Activated CD8-positive, alpha-beta memory T cell treated with anti-CD3 and anti-CD28 coated beads for 24 hours (primary cell): ENCODE results near the gene OS9.
"Not testable (repeated sequence)": the region's sequence is repeated elsewhere in the genome, so short reads cannot be mapped to it uniquely, and the experiment has no call there.

Experiments used
- DNase-seq: peaks from one replicate; pipeline ENCODE4 v3.0.0-alpha.2; 2020

Gene OS9

DNA sequence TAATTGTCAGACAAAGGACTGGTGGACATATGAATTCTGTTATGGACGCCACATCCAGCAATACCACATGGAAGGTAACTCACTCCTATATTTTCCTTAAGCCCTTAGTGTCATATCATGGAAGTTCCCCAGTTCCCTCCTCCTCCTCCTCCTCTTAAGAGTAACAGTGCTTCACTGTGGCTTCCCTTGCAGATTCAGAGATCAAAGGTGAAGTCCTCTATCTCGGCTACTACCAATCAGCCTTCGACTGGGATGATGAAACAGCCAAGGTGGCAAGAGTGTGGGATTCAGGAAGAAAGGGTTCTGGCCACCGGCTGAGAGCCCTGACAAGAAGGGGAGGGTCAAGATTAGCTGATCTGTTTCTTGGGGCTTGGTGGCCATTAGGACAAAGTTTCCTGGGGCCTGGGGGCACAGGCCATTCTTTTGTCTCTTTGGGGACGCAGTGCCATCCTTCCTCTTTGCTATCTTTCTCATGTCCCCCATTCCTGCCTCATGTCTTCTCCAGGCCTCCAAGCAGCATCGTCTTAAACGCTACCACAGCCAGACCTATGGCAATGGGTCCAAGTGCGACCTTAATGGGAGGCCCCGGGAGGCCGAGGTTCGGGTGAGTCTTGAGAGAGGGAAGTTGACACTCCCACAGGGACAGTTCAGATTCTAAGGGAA lies 2.0 kb downstream of the OS9 start:
- DNase-seq: no peak

DNA sequence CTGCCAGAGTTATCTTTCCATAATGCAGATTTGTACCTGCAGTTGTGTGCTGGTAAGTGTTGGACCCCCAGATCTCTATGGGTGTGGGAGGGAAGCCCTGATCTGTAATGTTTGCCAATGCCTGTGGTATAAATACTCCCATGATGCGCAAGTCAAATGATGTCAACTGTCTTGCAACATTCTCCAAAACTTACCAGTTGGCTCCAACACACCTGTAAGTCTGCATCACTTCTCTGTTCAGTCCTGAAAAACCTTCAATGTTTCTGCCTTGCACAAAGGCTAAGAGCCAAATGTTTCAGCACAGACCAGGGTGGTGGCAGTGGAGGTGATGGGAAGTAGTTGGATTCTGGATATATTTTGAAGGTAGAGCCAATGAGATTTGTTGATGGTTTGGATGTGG lies 3.1 kb downstream of the OS9 start:
- DNase-seq: no peak

DNA sequence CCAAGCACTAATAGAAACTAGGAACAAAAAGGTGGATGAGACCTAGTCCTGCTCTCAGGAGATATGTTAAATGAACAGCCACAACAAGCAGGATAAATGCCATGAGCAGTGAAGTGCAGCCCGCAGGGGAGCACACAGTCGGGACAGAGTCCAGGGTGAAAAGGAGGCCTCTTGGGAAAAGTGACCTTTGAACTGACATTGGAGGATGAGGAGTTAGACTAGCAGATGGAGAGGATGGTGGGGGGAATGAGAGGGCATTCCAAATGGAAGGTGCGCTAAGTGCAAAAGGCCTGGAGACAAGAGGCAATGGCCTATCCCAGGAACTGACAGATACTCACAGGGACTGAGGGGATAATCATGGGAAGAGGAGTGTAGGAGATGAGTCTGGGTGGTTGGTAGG lies 4.5 kb downstream of the OS9 start:
- DNase-seq: no peak

DNA sequence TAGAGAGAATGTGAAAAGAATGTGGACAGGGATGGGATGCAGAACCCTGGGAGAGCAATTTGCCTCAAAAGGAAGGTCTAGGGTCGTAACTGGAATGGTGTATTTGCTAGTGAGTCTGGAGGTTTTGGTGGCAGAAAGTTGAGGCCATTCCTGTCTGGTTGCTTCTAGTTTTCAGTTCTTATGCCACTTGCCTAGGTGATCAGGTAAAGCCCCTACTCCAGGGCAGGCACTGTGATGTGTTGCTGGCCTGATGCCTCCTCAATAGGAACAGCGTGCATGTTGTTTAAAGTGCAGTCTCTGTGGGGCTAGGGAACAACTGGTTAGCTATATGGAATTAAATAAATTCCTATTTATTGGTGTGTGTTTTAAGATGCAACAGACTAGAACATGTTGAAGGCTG lies 6.4 kb downstream of the OS9 start:
- DNase-seq: no peak

DNA sequence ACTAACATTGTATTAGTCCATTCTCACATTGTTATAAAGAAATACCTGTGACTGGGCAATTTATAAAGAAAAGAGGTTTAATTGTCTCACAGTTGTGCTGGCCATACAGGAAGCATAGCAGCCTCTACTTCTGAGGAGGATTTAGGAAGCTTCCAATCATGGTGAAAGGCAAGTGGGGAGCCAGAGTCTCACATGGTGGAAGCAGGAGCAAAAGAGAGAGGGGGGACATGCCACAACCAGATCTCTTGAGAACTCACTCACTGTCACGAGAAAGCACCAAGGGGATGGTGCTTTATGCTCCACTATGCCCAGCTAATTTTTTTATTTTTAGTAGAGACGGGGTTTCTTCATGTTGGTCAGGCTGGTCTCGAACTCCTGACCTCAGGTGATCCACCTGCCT lies 13.3 kb downstream of the OS9 start:
- no peak for DNase-seq

DNA sequence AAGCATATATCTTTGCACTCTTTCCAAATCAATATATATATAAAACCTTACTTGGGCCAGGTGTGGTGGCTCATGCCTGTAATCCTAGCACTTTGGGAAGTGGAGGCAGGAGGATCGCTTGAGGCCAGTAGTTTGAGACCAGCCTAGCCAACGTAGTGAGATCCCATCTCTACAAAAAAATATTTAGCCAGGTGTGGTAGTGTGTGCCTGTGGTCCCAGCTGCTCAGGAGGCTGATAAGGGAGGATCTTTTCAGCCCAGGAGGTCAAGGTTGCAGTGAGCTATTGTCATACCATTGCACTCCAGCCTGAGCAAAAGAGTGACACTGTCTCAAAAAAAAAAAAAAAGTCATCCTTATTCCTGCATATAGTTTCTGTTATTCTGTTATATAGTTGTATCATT lies 14.4 kb downstream of the OS9 start:
- no peak for DNase-seq

DNA sequence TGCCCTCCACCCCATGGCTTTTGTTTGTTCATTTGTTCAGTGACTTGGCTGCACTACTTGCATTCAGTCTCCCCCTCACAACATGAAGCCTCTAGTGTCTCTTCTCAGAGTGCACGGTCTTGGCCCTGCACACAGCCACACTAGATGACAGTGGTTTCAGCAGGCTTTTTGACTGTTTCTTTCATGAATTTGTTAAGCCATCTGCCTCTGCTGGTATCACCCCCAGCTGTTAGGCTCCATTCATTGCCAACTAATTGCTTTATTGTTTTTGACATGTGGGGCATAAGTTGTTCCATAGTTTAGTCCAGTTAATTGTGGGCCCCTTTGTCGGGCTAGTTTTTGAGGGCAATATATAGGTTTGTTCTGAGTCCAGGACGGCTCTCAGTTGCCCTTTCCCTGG lies 18.8 kb downstream of the OS9 start:
- DNase-seq: no peak

DNA sequence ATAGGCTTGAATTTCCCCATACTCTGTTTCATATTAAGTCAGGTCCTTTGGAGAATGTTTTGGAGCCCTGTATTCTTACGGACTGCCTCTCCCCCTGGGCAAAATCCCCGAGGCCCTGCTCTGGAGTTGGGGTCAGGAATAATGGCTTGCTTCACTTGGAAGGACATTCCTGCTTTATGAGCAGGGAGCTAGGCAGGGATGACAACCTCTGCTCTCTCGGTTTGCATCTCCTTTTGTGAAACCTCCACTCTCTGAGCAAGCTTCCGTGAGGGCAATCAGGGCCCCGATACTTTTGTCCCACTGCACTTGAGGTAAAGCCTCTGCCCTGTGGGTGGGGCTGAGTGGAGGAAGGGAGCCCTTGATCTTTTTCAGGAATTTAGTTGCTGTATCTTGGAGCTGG lies 19.3 kb downstream of the OS9 start:
- DNase-seq: no peak

DNA sequence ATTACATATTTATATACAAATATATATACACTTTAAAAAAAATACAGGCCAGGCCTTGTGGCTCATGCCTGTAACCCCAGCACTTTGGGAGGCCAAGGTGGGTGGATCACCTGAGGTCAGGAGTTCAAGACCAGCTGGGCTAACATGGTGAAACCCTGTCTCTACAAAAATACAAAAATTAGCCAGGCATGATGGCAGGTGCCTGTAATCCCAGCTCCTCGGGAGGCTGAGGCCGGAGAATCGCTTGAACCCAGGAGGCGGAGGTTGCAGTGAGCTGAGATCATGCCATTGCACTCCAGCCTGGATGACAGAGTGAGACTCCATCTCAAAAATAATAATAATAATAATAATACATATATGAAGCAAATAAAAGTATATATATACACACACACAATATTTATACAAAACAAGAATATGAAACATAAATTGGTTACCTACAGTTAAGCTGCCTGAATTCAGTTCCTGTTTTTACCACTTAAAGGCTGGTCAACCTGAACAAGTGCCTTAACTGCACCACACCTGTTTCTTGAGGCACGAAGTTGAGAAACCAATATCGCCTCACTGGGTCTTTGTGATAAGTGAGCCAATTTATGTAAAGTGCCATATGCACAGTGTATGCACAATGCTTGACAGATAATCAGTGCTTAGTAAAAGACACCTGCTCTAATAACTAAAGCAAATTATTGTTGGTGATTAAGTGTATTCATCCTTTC lies 21.3 kb downstream of the OS9 start:
- not testable (repeated sequence) for DNase-seq

DNA sequence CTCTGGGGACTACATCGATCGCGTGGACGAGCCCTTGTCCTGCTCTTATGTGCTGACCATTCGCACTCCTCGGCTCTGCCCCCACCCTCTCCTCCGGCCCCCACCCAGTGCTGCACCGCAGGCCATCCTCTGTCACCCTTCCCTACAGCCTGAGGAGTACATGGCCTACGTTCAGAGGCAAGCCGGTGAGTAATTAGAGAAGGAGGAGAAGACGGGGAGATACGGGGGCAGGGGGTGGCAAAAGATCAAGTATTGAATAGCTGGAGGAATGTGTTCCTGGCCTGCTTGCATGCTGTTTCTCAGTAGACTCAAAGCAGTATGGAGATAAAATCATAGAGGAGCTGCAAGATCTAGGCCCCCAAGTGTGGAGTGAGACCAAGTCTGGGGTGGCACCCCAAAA lies 21.9 kb downstream of the OS9 start:
- no peak for DNase-seq

DNA sequence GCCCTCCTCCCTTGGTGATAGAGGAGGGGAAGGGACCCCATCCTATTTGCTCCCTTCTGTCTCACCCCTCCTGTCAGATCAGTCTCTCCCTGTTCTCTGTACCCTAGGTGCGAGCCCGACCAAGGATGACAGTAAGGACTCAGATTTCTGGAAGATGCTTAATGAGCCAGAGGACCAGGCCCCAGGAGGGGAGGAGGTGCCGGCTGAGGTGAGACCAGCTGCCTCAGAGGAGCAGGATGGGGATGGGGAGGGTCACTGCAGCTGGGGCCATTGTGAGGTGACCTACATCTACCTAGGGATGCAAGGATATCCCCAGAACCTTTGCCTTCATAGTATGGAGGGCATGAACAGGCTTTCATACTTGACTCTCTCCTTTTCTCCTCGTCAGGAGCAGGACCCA lies 22.4 kb downstream of the OS9 start:
- DNase-seq: no peak

DNA sequence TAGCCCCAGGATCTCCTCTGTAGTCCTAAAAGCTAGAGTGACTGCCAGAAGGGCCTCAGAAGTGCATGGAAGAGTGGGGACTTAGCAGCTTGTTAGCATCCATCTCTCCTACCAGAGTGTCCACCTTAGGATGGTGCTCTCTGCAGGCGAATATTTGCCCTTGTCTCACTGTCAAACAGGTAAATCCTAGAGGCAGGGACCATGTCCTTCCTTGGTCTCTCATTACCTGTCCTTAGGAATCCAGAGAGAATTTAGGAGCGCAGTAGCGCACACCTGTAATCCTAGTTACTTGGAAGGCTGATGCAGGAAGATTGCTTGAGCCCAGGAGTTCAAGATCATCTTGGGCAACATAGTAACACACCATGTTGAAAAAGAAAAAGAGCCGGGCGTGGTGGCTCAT lies 23.2 kb downstream of the OS9 start:
- no peak for DNase-seq

DNA sequence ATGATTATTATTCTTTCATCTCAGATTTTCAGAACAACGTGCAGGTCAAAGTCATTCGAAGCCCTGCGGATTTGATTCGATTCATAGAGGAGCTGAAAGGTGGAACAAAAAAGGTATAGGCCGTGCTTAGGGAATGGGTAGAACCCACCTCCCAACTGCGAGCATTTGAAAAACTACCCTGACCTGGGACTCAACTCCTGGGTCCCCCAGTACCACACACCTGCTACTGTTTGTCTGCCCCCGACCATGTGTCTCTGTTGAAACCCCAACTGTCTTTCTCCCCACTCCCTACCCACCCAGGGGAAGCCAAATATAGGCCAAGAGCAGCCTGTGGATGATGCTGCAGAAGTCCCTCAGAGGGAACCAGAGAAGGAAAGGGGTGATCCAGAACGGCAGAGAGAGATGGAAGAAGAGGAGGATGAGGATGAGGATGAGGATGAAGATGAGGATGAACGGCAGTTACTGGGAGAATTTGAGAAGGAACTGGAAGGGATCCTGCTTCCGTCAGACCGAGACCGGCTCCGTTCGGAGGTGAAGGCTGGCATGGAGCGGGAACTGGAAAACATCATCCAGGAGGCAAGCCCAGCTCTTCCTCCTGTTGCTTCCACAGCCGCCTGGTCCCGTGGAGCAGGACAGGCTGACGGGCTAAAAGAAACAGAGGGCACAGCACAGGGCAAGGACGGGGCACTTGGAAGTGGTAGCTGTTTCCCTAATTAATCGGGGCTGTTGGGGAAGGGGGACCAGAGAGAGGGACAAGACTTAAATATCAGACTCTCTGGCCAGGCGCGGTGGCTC lies 24.1 kb downstream of the OS9 start:
- DNase-seq: no peak

DNA sequence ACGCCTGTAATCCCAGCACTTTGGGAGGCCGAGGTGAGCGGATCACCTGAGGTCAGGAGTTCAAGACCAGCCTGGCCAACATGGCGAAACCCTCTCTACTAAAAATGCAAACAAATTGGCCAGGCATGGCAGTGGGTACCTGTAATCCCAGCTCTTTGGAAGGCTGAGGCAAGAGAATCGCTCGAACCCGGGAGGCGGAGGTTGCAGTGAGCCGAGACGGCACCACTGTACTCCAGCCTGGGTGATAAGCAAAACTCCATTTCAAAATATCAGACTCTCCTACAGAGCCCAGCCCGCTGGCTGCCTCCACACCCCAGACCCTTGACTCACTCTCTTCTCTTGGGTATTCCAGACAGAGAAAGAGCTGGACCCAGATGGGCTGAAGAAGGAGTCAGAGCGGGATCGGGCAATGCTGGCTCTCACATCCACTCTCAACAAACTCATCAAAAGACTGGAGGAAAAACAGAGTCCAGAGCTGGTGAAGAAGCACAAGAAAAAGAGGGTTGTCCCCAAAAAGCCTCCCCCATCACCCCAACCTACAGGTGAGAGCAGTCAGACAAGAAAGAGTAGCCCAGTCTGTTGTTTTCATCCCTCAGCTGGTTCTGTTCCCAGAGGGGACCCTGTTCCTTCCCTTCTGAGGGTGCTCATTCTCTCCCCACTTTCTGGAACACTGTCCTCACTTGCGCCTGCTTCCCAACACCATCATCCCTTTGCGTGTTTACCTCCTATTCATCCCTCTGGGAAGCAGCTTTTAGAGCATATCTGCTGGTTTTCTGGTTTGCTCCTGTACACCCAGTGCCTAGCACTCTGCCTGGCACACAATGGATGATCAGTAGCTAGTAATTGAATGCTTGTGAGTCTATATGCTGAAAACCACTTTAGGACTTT lies 25.0 kb downstream of the OS9 start:
- DNase-seq: no peak

DNA sequence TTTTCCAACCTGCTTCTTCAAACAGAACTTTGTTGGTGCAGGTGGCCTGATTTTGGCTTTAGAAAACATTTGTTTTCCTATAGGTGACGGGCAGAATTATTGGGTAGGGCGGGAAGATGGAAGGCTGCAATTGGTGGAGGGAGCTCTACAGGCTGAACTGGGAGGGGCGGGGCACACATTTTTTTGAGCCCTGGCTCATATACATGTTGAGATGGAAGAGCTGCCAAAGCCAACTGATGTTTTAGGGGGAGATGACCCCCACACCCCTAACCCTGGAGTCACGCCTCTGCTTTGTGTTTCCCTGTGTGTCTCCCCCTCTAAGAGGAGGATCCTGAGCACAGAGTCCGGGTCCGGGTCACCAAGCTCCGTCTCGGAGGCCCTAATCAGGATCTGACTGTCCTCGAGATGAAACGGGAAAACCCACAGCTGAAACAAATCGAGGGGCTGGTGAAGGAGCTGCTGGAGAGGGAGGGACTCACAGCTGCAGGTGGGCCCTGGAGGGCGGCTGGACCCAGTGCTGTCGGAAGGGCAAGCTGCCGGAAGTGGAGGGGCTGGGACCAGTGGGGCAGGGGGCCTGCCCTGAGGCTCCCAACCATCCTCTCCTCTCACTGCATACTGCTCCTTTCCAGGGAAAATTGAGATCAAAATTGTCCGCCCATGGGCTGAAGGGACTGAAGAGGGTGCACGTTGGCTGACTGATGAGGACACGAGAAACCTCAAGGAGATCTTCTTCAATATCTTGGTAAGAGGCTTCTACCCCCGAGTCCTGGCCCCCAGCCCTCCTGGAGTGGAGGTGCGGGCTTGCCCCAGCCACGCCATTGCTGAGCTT lies 26.1 kb downstream of the OS9 start:
- DNase-seq: no peak

DNA sequence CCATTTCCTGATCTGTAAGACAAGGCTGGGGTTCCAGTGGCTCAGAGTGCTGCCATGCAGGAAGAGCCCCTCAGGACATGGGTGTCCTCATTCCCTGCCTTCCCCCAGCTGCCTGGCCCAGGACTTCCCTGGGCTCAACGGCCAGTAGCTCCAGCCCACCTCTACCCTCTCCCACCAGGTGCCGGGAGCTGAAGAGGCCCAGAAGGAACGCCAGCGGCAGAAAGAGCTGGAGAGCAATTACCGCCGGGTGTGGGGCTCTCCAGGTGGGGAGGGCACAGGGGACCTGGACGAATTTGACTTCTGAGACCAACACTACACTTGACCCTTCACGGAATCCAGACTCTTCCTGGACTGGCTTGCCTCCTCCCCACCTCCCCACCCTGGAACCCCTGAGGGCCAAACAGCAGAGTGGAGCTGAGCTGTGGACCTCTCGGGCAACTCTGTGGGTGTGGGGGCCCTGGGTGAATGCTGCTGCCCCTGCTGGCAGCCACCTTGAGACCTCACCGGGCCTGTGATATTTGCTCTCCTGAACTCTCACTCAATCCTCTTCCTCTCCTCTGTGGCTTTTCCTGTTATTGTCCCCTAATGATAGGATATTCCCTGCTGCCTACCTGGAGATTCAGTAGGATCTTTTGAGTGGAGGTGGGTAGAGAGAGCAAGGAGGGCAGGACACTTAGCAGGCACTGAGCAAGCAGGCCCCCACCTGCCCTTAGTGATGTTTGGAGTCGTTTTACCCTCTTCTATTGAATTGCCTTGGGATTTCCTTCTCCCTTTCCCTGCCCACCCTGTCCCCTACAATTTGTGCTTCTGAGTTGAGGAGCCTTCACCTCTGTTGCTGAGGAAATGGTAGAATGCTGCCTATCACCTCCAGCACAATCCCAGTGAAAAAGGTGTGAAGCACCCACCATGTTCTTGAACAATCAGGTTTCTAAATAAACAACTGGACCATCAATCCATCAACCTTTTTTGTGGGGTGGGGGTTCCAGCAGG lies 27.0 kb downstream of the OS9 start:
- DNase-seq: no peak

DNA sequence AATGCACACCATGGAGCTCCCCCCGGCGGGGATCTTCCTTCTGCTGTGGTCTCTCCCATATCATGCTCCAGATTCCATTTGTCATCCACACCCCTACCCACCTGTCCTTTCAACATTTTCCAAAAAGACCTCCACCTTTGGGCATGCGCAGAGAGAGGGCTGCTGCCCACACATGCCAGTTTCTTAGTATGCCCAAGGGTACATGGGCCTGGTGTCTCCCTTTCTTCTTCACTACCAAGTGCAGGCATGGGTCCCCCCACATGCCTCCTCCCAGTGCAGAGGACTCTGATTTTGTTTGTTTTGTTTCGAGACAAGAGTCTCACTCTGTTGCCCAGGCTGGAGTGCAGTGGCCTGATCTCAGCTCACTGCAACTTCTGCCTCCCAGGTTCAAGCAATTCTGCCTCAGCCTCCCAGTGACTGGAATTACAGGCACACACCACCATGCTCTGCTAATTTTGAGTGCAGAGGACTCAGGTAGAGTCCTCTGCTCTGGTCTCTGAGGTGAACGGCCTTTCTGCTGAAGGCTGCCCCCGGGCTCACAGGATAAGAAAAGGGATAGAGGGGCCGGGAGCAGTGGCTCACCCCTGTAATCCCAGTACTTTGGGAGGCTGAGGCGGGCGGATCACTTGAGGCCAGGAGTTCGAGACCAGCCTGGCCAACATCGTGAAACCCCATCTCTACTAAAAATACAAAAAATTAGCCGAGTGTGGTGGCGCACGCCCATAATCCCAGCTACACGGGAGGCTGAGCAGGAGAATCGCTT lies 28.1 kb downstream of the OS9 start:
- DNase-seq: not testable (repeated sequence)

DNA sequence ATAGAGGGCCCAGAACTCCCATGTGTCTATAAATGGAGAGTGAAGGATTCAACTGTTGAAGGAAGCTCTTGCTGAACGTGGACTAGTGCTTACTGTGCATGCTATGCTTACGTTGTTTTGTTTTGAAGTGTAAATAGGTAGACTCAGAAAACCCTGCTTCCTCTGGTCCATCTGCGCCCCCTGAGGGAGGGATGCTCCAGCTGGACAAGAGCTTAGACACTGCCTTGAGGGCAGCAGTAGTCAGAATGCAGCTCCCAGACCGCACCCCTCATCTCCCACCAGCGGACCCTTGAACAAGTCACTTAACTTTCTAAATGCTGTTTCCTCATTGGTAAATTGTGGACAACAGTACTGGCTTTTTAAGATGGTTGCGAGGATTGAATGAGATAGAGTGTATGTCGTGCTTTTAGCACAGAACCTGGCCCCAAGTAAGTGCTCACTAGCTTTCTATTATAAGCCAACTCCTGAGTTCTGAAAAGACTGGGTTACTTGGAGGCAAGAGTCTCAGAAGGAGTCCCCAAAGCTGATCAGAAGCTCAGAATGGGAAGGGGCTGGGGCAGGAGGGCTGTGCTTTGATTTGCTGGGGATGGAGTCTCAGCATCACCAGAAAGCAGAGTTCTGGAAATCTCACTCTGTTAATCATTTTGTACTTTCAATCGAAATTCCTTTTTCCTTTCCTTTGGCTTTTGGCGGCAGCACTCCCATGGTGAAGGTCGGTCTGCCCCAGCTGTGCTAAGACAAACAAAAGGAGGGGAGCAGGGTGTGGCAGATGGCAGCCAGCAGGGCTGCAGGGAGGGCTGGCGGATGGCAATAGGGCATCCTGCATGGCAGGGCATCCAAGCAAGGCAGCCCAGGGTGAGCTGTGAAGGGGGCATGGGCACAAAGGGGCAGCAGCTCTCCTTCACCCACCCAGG lies 29.0 kb downstream of the OS9 start:
- peak; percentile 33 for DNase-seq

DNA sequence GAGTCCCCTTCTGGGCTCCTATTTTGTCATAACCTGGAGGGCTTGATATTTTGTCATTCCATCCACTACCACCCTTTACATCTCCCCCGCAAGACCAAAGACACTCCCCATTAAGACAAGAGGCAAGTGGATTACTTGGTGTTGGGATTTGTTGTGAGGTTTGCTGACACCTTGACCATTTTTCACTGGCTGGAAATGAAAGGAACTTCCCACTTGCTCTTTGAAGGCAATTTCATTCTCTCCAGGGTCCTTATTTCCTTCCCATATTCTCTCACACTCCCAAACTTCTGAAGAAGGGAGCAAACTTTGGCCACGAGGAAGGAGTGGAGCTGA lies 29.7 kb downstream of the OS9 start:
- DNase-seq: no peak
